Choroid plexus epithelial cell (primary cell): ENCODE results near the gene EPHA3.
A peak's percentile ranks its signal among the peaks of the same experiment; 100 is the strongest.
"Not testable (repeated sequence)": the region's sequence is repeated elsewhere in the genome, so short reads cannot be mapped to it uniquely, and the experiment has no call there.

Experiments
- DNase-seq: peaks from one replicate; pipeline ENCODE4 v3.0.0-alpha.2; 2010; ENCODE audit warnings: low read depth
- H3K4me3 ChIP-seq: 2 replicates; pipeline ENCODE4 v1.5.1; 2011; ENCODE audit warnings: low read depth, mild to moderate bottlenecking, control low read depth, low read length, moderate library complexity
- TF ChIP-seq, protein P1 (sequence below): conservative IDR thresholded peaks from 2 replicates; pipeline ENCODE4 v1.5.1; 2011; ENCODE audit warnings: low read depth, mild to moderate bottlenecking, control low read depth, inconsistent platforms, low read length, moderate library complexity

The EPHA3 gene

DNA sequence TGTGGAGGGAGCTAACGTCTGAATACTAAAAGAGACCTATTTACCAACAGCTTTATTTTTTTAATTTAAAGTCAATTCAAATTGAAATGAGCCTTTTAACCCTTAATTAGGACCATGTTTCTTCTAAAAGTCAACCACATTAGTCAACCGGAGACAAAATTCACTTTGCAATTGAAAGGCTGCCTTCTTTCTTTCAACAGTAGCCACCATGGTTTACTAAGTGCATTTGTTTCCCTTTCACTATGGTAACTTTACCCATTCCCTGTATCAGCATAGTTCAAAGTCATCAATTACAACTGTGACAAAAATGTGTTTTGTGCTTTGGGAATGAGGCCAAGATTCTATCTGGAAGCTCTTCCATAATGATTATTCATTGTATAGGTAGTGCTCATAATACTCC is 225.4 kb downstream of the EPHA3 start:
- TF ChIP-seq, protein P1, sequence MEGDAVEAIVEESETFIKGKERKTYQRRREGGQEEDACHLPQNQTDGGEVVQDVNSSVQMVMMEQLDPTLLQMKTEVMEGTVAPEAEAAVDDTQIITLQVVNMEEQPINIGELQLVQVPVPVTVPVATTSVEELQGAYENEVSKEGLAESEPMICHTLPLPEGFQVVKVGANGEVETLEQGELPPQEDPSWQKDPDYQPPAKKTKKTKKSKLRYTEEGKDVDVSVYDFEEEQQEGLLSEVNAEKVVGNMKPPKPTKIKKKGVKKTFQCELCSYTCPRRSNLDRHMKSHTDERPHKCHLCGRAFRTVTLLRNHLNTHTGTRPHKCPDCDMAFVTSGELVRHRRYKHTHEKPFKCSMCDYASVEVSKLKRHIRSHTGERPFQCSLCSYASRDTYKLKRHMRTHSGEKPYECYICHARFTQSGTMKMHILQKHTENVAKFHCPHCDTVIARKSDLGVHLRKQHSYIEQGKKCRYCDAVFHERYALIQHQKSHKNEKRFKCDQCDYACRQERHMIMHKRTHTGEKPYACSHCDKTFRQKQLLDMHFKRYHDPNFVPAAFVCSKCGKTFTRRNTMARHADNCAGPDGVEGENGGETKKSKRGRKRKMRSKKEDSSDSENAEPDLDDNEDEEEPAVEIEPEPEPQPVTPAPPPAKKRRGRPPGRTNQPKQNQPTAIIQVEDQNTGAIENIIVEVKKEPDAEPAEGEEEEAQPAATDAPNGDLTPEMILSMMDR, result no peak
- H3K4me3 ChIP-seq, result no peak overlapping the region
- DNase-seq, result no peak

DNA sequence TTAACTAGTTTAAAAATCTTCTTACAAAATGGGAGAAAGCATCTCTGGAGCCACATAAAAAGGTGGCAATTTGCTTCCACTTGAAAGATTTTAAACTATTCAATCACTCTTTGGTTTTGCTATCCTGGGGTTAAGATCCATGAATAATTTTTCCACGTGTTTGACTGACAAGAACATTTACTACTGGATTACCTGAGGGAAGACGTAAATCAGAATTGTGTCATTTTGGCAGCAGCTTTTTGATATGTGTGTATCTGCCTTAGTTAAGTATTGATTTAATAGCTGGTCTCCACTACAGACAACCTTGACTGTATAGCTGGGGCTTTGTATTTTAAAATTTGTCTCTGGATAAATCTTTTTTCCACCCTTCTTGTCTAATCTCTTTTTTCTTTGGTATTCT is 228.3 kb downstream of the EPHA3 start:
- no peak overlapping the region for H3K4me3 ChIP-seq
- DNase-seq, result no peak
- TF ChIP-seq, protein P1, result no peak

DNA sequence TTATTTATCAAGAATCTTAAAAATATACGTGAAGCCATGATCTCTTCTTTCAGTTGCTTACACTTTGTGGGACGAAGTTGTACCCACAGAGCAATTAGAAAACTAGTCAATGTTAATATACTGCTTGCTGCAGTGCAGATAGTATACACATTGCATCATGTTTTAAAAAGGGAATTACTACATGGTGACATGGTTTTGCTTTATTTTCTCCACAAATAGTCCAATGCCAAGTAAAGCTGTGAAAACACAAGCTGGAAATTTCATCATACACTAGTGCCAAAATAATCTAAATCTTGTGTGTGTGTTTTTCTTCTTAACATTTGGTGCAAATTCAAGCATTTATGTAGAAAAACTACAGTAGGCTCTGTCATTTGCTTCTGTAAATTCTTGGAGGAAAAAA is 233.0 kb downstream of the EPHA3 start:
- DNase-seq, result peak; percentile 49
- TF ChIP-seq, protein P1, result no peak
- no peak overlapping the region for H3K4me3 ChIP-seq

DNA sequence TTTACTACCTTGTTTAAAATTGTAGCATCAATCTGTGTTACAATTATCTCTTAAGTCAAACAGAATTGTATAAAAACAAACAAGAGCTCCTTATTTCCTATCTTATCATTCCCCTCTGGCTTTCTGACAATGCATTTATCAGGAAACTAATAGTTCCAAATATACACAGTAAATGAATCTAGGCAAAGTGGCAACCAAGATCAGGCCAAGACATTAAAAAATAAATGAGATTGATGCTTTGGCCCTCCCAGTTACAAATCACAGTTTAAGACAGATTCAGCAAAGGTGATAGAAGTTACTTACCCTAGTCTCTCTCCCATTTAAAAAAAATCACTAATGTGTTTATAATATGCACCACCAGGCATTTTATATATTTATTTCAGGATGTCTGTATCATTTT is 236.7 kb downstream of the EPHA3 start:
- TF ChIP-seq, protein P1, result no peak
- H3K4me3 ChIP-seq, result no peak overlapping the region
- no peak for DNase-seq

DNA sequence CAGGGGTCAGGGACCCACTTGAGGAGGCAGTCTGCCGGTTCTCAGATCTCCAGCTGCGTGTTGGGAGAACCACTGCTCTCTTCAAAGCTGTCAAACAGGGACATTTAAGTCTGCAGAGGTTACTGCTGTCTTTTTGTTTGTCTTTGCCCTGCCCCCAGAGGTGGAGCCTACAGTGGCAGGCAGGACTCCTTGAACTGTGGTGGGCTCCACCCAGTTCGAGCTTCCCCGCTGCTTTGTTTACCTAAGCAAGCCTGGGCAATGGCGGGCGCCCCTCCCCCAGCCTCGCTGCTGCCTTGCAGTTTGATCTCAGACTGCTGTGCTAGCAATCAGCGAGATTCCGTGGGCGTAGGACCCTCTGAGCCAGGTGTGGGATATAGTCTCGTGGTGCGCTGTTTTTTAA is 243.5 kb downstream of the EPHA3 start:
- not testable (repeated sequence) for DNase-seq, H3K4me3 ChIP-seq

DNA sequence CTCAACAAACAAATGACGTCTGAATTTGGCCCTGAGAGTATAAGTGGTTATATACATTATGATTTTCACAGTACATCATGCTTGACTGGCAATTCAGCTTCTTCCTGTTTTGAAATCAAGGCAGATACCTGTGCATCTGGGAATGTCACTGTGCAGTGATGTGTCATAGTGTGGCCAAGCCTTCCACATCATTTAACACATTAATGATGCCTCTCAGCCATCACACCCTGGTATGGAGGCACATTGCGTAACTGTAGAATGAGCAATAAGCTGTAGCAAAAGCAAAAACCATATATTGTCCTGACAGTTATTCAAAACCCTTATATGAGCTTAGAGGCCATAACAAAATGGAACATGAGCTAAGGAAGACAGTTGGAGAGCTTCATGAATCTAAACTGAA is 246.0 kb downstream of the EPHA3 start:
- TF ChIP-seq, protein P1, result no peak
- H3K4me3 ChIP-seq, result no peak overlapping the region
- no peak for DNase-seq

DNA sequence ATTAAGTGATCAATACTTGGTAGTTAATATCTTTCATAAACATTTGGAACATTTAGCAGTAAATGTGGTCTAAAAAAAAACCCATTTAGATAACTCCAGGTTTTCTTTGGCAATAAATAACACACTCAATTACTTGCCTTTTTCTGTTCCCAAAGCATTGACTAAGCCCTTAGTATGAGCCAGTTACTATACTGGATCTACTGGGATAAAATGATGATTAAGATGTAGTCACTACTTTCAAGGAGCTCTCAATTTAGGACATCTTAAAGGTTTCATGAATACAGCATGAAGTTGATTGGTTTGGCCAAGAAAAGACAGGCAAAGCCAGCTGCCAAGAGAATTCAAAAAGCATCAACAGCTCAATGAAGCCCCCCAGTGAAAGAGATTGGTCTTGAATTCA is 250.9 kb downstream of the EPHA3 start:
- no peak for DNase-seq
- TF ChIP-seq, protein P1, result no peak
- no peak overlapping the region for H3K4me3 ChIP-seq

DNA sequence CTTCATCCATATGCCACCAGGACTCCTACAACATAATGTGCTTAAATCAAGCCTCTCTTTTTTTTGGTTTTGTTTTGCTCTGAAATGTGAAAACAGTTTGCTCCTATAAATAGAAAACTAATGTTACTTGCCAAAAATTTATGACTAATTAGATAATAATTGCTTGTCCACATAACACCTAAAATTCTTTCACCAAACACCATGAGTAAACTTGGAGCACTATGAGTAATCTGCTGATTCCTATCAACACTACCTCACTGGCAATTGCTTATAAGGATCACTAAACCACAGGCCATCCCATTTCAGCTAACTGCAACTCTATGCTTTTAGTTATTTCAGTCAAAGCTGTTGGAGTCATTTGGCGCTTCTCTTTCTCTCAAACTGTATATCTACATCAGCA is 252.7 kb downstream of the EPHA3 start:
- no peak overlapping the region for H3K4me3 ChIP-seq
- peak; percentile 58 for DNase-seq
- TF ChIP-seq, protein P1, result no peak
